Neutrophil (primary cell): ENCODE measurements around the gene MAST3.
"Not testable (repeated sequence)": the region's sequence is repeated elsewhere in the genome, so short reads cannot be mapped to it uniquely, and the experiment has no call there.

Source experiments
- H3K27ac ChIP-seq: fragments of 200-600 bp; sonication (generic); 2 replicates; pipeline ENCODE4 v1.5.1; 2016; ENCODE audit warnings: mild to moderate bottlenecking, moderate library complexity
- H3K27me3 ChIP-seq: fragments of 200-600 bp; sonication (generic); 2 replicates; pipeline ENCODE4 v1.6.0; 2016; ENCODE audit warnings: mild to moderate bottlenecking
- H3K36me3 ChIP-seq: fragments of 200-600 bp; sonication (generic); 2 replicates; pipeline ENCODE4 v1.5.1; 2017
- H3K4me1 ChIP-seq, 2 experiments: fragments of 200-600 bp in 1 of 2; sonication (generic) in 1 of 2; 1 replicate in 1 of 2; 2 replicates in 1 of 2; pipeline versions ENCODE4 v1.5.1 to v1.6.1; 2013 to 2016; ENCODE audit warnings: low read depth in 1 of 2, low read length in 1 of 2, mild to moderate bottlenecking in 1 of 2, moderate library complexity in 1 of 2; ENCODE audit not compliant: control insufficient read depth in 1 of 2, insufficient read depth in 1 of 2
- H3K4me3 ChIP-seq, 2 experiments: fragments of 200-600 bp in 1 of 2; sonication (generic) in 1 of 2; 1 replicate in 1 of 2; 2 replicates in 1 of 2; pipeline ENCODE4 v1.5.1; 2013 to 2016; ENCODE audit warnings: low read depth in 1 of 2, low read length in 1 of 2, mild to moderate bottlenecking in 1 of 2, moderate library complexity in 1 of 2
- H3K9me3 ChIP-seq: fragments of 200-600 bp; sonication (generic); 2 replicates; pipeline ENCODE4 v1.5.1; 2016
- TF ChIP-seq, protein P1 (sequence below): fragments of 200-600 bp; sonication (generic); IDR thresholded peaks from 2 replicates; pipeline ENCODE4 v1.5.1; 2016; ENCODE audit warnings: antibody characterized with exemption

The MAST3 gene

DNA sequence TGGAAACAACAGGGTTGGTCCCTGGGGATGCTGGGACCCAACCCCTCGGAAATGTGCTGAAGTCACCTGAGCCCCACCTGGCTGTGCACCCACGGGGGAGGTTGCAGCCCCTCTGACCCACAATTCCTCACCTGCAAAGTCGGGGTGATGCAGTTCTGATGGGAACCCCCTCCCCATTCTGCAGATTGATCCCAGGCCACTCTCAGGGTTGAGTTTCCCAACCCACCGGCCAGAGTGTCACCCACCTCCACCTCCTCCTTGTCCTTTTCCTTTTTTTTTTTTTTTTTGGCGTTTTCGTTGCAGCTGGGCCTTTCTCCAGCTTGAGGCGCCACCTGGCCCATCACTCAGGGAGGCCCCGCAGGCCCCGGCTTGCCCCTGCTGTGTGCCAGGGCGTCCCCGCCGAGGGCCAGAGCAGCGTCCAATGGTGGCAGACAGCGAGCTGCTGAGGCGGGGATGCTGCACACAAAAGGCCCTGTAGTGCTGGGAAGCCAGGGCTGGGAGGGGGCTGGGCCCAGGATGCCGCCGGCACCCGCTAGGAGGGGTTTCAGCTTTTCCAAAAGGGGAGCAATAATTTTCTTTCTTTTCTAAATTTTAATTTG is 60.0 kb downstream of the MAST3 start:
- H3K27me3 ChIP-seq, result no peaks in the 10 kb centered on the region
- TF ChIP-seq, protein P1, sequence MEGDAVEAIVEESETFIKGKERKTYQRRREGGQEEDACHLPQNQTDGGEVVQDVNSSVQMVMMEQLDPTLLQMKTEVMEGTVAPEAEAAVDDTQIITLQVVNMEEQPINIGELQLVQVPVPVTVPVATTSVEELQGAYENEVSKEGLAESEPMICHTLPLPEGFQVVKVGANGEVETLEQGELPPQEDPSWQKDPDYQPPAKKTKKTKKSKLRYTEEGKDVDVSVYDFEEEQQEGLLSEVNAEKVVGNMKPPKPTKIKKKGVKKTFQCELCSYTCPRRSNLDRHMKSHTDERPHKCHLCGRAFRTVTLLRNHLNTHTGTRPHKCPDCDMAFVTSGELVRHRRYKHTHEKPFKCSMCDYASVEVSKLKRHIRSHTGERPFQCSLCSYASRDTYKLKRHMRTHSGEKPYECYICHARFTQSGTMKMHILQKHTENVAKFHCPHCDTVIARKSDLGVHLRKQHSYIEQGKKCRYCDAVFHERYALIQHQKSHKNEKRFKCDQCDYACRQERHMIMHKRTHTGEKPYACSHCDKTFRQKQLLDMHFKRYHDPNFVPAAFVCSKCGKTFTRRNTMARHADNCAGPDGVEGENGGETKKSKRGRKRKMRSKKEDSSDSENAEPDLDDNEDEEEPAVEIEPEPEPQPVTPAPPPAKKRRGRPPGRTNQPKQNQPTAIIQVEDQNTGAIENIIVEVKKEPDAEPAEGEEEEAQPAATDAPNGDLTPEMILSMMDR, result no peak
- H3K36me3 ChIP-seq, result no peaks in the 10 kb centered on the region
- H3K4me1 ChIP-seq, result peaks cover 23% of the 10 kb centered on the region in 2 experiments
- no peak overlapping the region for H3K4me3 ChIP-seq
- H3K9me3 ChIP-seq, result no peaks in the 10 kb centered on the region
- no peak overlapping the region for H3K27ac ChIP-seq

DNA sequence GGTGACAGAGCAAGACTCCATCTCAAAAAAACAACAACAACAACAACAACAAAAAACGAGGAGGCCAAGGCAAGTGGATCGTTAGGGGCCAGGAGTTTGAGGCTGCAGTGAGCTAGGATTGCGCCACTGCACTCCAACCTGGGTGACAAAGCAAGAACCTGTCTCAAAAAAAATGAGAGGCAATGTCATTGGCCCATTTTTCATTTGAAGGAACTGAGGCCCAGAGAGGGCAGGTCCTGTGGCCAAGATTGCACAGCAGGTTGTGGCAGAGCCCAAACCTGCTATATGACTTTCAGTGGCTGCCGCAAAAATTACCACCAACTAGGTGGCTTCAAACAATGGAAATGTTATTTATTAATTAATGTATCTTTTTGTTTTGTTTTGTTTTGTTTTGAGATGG is 60.9 kb downstream of the MAST3 start:
- TF ChIP-seq, protein P1, result no peak
- Histone ChIP-seq H3K4me3 (no peak overlapping the region), H3K4me1 (peaks cover 20 to 21% of the 10 kb centered on the region in 2 experiments), H3K36me3 (no peaks in the 10 kb centered on the region), H3K9me3 (no peaks in the 10 kb centered on the region), H3K27ac (no peak overlapping the region), H3K27me3 (no peaks in the 10 kb centered on the region)

DNA sequence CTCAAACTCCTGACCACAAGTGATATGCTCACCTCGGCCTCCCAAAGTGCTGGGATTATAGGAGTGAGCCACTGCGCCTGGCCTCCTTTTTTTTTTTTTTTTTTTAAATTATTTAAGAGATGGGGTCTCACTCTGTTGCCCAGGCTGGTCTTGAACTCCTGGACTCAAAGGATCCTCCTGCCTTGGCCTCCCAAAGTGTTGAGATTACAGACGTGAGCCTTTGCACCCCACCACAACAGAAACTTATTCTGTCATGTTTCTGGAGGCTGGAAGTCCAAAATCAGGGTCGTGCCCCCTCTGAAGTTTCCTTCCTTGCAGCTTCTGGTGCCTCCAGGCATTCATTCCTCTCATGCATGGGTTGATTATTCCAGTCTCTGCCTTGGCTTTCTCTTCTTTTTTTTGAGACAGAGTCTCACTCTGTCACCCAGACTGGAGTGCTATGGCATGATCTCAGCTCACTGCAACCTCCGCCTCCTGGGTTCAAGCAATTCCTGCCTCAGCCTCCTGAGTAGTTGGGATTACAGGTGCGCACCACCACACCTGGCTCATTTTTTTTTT is 61.6 kb downstream of the MAST3 start:
- H3K4me1 ChIP-seq, result peaks cover 14% of the 10 kb centered on the region in 2 experiments
- H3K27me3 ChIP-seq, H3K27ac ChIP-seq, H3K9me3 ChIP-seq, H3K36me3 ChIP-seq, H3K4me3 ChIP-seq: not testable (repeated sequence)

DNA sequence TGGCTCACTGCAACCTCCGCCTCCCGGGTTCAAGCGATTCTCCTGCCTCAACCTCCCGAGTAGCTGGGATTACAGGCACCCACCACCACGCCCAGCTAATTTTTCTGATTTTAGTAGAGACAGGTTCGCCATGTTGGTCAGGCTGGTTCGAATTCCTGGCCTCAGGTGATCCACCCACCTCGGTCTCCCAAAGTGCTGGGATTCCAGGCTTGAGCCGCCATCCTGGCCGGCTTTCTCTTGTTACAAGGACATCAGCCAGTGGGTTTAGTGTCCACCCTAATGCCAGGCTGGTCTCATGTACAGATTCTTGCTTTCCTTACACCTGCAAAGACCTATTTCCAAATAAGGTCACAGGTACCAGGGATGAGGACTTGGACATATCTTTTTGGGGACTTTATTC is 62.2 kb downstream of the MAST3 start:
- TF ChIP-seq, protein P1, result no peak
- H3K27ac ChIP-seq, result no peak overlapping the region
- H3K9me3 ChIP-seq, result no peaks in the 10 kb centered on the region
- peaks cover 10 to 11% of the 10 kb centered on the region in 2 experiments for H3K4me1 ChIP-seq
- H3K27me3 ChIP-seq, result no peaks in the 10 kb centered on the region
- H3K4me3 ChIP-seq, result no peak overlapping the region
- no peaks in the 10 kb centered on the region for H3K36me3 ChIP-seq

DNA sequence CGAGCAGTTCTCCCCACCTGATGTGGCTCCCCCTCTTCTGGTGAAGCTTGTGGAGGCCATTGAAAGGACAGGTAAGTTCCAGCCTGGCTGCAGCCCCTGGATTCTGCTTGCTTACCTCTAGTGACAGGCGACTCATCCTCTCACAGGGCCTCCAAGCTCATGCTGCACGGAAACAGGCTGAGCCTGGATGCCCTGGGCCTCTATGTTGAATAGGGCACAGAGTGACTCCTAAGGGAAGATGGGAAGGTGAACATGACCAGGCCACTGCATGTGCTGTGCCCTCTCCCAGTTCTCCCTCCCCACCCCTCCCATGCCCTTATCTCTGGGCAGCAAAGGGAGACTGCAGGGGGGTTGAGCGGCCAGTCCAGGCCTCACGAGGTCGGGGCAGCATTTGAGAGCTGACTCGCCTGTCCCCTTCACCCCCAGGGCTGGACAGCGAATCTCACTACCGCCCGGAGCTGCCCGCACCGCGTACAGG is 63.0 kb downstream of the MAST3 start:
- TF ChIP-seq, protein P1, result no peak
- H3K27me3 ChIP-seq, result no peaks in the 10 kb centered on the region
- no peaks in the 10 kb centered on the region for H3K9me3 ChIP-seq
- H3K4me3 ChIP-seq, result peak overlapping the region; percentile 23 to 48
- H3K36me3 ChIP-seq, result no peaks in the 10 kb centered on the region
- no peak overlapping the region for H3K27ac ChIP-seq
- H3K4me1 ChIP-seq, result peaks cover 10 to 11% of the 10 kb centered on the region in 2 experiments

DNA sequence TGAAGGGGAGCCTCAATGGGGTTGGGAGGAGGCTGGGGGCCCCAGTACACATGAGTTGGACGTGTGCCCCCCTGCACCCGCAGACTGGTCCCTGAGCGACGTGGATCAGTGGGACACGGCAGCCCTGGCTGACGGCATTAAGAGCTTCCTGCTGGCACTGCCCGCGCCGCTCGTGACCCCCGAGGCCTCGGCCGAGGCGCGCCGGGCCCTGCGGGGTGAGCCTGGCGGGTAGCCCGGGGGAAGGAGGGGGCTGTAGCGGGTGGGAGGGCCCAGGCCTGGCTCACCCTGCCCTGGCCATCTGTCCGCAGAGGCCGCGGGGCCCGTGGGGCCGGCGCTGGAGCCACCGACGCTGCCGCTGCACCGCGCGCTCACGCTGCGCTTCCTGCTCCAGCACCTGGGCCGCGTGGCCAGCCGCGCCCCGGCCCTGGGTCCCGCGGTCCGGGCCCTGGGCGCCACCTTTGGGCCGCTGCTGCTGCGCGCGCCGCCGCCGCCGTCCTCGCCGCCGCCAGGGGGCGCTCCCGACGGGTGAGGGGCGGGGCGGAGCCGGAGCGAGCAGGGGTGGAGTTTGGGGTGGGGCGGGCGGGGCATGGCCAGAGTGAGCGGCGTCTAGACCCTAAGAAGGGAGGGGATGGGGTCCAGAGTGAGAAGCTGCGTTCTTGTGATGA is 63.5 kb downstream of the MAST3 start:
- Histone ChIP-seq H3K27me3 (no peaks in the 10 kb centered on the region), H3K4me3 (peak overlapping the region; percentile 23 to 48), H3K4me1 (peaks cover 10 to 11% of the 10 kb centered on the region in 2 experiments), H3K27ac (peak overlapping the region; percentile 43), H3K36me3 (no peaks in the 10 kb centered on the region), H3K9me3 (no peaks in the 10 kb centered on the region)
- TF ChIP-seq, protein P1, result peak; percentile 83
